Stimulated activated CD8-positive, alpha-beta memory T cell treated with anti-CD3 and anti-CD28 coated beads, Interleukin-7, amount 100 ng/mL, for 24 hours (primary cell): ENCODE data around the gene EFS.
"Not testable (repeated sequence)": the region's sequence is repeated elsewhere in the genome, so short reads cannot be mapped to it uniquely, and the experiment has no call there.

Experiments used
- DNase-seq: peaks from one replicate; pipeline ENCODE4 v3.0.0-alpha.2; 2020; ENCODE audit warnings: low read depth

EFS gene

DNA sequence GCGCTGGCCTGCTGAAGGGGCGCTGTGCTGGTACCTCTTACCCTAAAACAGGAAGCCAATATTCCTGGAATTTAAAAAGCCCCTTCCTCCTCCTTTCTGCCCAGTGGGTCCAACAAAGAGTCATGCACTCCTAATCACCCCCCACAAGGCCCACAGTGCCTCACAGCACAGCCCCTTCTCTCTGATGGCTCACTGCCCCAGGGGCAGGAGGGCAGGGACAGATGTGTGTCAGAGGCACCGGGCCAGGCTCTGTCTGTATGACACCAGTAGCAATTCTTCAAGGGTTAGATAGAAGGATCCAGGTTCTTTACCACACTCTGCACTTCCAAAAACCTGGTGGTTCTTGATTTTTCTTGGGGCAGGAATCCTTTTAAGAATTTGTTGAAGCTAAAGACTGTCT, 34.2 kb upstream of the EFS start:
- DNase-seq = no peak

DNA sequence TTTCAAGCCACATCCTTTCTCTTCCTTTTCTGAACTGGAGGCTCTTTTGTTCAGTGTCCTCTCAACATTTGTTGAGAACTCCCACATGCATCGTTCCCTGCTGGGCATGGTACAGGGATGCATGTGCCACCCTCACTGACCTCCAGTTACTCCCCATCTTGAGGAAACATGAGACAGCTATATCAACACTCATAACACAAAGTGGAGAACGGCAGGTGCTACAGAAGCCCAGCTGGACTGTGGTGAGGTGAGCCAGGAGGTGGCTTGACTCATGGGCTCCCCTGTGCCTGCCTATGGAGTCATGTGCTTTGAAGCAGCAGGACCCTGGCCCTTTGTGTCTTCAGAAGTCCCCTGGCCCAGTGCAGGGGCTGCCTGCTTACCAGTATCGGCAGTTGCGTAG, 33.4 kb upstream of the EFS start:
- DNase-seq = no peak

DNA sequence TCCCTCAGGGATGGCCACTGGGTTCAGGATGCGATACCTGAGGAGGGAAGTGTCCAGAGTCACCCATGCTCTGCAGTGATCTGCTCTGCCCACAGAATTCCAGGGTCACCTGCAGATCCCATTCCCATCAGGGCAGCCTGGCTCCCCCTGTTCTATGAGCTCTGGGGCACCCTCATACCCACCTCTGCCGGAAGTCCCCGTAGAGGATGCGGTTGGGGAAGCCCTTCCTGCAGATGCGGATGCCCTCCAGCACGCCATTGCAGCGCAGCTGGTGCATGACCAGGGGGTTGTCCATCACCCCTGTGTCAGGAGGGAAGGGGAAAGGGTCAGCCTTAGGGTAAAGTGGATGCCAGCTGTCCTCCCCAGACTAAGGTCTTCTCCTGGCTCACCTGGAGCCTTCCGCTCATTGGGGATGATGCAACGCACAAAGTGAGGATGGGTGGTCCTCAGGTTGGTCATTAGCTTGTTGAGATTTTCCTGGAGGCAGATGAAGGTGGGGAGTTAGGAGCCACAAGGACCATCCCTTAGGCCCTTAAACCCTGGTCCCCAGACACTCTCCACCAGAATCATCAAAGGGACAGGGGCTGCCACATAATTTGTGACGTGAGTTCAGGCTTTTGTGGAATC, 31.9 kb upstream of the EFS start:
- no peak for DNase-seq

DNA sequence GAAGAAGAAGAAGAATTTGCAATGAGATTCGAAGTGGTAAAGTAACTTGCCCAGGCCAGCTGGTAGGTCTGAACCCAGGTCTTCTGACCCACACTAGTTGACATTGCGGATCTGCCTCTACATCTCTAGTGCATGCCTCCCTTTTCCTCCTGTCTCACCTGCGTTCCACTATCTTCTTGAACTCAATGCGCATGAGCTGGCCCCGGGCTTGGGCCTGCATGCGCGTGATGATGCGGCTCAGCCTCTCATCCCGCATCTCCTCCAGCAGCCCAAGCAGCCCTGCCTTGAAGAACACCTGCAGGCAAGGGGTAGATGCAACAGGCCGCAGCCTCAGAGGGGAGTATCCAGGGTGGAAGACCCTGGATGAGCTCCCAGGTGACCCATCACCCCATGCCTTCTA, 31.2 kb upstream of the EFS start:
- DNase-seq = no peak

DNA sequence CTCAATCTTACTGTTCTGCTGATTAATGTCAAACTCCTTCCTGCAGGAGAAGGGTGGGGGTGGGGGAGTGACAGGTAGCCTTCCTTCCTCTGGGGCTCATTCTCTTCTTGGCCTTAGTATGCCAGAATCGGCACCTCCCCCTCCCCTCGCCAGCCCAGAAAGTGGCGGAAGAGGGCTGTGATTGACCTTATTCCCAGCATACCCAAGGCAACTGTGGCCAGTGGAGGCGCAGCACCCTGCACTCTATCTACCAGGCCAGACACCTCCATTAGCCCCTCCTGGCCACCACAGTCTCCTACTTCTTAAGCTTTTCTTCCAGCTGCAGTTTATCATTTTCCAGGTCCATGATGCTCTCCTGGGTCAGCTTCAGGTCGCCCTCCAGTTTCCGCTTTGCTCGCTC, 27.6 kb upstream of the EFS start:
- no peak for DNase-seq

DNA sequence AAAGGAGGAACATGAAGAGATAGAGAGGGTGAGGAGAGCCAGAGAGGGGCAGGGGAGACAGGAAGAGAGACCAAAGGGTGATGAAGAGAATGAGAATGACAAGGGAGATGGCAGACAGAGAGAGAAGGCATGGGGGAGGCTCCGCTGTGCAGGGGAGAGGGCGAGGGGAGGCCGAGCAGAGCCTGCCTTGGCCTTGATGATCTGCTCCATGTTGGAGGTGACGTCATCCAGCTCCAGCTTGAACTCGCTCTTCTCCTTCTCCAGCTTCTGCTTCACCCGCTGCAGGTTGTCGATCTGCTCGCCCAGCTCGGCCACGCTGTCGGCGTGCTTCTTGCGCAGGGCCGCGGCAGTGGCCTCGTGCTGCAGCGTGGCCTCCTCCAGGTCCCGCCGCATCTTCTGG, 24.9 kb upstream of the EFS start:
- not testable (repeated sequence) for DNase-seq

DNA sequence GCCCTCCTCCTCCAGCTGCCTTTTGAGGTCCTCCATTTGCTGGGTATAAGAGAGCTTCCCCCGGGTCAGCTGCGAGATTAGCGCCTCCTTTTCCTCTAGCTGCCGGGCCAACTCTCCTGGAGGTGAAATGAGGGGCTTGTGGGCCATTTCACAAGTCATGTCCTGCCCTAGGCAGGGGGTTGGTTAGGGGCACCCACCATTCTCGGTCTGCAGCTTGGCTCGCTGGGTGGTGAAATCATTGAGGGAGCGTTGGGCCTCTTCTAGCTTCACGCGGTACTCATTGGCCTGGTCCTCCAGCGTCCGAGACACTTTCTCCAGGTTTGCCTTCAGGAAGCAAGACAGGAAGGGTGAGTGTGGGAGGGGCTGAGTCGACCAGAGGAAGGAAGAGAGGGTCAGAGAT, 24.4 kb upstream of the EFS start:
- no peak for DNase-seq

DNA sequence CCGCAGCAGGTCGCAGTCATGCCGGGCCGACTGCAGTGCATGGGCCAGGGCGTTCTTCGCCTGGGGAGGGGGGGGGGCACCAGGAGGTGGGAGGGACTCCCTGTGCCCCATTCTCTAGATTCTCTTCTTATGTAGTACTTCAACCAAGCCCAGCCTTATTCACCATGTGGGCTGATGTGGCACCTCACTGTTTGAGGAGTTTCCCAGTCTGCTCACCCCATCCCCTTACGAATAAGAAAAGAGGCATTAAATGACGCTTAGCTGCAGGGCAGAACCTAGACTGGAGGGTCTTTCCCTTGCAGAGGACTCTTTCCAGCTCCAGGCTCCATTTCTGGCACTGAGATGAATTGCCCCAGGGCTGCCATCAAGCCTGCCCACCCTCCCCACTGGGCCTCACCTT, 24.0 kb upstream of the EFS start:
- DNase-seq = no peak

DNA sequence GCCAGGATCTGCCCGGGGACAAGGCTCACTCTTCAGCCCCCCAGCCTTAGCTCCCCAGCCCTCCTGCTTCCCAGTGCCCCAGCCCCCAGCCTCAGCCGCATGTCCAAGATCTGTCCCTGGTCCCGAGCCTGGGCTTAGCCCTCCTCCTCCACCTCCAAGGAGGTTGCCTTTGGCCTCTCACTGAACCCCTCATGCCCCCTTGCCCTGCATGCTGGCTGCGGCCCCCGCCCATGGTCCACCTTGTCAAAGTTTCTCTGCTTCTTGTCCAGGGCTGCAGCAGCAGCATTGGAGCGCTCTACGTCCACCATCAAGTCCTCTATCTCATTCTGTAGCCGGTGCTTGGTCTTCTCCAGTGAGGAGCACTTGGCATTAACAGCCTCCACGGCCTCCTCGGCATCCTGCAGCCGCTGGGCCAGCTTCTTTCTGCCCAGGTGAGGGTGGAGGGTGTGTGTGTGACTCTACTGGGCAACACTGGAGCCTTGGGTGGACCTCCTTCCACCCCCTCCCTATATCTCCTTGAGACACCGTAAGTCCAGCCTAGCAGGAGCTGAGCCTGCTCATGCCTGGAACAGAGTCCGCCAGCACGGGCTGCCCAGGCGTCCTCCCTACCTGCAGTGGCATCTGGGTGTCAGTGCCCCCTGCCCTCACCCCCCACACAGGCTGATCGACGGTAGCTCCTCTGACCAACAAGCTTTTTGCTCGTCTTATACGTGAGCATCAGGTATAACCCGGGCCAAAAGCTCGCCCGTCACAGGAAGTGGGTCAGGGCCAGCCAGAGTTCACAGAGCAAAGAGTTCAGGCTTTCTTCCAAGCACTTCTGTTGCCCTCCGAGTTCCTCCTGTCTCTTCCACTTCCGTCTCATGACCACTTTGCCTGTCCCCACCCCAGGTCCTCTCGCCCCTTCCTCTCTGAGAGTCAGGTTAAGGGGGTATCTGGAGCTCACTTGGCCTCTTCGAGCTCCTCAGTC, 23.2 kb upstream of the EFS start:
- no peak for DNase-seq

DNA sequence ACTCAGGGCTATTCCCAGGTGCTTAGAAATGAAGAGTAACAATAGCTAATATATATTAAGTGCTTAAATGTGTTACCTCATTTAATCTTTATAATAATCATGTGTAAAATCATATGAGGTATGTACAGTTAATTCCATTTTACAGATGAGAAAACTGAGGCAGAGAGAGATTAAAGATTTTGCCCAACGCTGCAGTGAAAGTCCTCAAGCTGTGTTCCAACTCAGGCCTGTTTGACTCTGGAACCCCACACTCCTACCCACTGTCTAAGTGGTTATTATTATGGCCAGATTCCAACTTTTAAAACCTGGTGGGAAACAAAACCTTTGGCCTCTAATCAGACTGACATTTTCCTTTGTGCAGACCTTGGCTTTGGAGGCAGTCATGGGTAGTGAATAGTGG, 22.0 kb upstream of the EFS start:
- DNase-seq = no peak

DNA sequence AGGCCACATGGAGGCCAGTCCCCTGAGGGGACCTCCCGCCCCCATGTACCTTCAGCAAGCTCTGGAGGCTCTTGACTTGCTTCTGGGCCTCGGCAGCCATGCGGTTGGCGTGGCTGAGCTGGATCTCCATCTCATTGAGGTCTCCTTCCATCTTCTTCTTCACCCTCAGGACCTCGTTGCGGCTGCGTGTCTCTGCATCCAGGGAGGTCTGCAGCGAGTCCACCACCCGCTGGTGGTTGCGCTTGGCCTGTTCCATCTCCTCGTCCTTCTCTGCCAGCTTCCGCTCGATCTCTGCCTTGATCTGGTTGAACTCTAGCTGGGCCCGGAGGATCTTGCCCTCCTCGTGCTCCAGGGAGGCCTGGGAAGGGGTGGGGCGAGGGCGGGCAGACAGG, 21.3 kb upstream of the EFS start:
- not testable (repeated sequence) for DNase-seq

DNA sequence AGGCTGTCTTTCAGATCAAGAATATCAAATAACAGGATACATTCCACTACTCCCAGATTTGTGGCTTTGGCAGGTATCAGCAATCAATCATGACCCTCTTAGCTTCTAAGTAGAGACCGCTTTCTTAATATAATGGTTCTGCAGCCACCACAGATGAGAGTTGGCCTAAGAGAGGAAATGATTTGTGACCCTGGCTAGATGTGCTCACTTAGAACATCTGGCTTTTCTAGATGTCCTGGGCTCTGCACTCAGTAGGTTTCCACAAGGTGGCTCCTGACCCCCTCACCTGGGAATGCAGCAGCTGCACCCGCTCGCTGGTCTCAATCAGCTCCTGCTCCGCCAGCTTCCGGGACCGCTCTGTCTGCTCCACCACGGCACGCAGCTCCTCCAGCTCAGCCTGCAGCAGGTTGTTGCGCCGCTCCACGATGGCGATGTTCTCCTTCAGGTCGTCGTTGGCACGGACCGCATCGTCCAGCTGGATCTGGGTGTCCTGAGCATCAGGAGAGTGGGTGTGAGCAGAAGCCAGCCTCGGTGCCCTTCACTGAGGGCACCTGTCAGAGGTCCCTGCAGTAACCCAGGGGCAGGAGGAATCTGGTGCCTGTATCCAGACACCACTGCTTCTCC, 20.8 kb upstream of the EFS start:
- no peak for DNase-seq

DNA sequence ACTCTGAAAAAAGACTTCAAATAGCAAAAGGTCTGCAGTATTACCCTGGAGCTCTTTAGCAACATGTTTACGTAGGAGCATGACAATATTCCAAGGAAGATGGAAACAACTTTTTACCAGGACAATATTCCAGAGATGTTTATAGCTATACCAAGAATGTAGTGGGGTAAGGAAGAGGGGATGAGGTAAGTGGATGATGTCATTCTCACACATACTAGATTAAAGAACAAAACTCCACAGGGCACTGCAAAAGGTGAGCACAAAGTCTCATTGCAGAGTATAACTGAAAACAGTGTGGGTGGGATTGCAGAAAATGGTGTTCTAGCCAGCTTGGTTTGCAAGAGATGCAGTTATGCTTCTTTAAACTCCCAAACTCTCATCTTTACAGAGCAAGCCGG, 20.3 kb upstream of the EFS start:
- DNase-seq = no peak

DNA sequence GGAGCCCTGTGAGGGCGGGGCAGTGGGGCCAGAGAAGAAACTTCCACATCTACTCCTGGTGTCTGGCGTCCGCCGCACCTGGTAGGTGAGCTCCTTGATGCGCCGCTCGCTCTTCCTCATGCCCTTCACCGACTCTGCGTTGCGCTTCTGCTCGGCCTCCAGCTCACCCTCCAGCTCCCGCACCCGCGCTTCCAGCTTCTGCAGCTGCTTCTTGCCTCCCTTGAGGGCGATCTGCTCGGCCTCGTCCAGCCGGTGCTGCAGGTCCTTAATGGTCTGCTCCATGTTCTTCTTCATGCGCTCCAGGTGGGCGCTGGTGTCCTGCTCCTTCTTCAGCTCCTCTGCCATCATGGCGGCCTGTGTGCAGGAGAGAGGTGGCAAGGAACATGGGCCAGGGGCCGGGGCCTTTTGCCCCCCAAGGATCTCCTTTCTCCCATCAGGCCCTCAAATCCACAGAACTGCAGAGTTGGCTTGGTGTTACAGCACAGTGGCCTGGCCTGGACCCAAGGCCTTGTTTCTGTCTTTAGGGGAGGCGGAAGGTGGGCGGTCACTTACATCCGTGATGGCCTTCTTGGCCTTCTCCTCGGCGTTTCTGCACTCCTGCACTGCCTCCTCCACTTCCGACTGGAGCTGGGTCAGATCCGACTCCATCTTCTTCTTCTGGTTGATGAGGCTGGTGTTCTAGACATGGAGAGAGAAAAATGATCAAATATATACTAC, 19.6 kb upstream of the EFS start:
- no peak for DNase-seq

DNA sequence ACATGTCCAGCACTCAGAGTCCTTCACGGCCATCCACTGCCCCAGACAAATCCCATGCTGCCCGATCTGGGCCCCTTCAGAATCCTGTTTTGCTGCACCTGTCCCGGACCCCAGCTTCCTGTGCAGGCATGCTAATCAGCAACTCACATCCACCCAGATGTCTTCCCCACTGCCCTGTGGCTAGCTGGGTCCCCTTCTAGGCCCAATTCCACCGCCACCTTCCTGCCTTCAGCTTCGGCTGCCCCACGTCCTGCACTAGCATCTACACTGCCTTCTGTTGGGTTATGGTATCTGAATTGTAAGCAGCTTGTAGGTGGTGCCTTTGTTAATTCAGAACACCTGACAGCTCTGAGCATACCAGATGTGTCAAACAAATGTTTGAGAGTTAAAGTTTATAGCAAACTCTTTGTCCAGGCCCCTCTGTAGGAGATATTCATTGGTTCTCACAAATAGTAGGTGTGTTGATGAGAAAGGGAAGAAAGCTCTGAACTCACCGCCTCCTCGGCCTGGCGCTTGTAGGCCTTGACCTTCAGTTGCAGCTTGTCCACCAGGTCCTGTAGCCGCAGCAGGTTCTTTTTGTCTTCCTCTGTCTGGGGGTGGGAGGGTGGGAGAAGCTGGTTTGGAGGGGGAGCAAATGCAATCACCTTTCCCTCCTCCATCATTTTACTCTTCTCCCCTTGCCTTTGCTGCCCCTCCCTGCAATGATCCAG, 17.9 kb upstream of the EFS start:
- no peak for DNase-seq

DNA sequence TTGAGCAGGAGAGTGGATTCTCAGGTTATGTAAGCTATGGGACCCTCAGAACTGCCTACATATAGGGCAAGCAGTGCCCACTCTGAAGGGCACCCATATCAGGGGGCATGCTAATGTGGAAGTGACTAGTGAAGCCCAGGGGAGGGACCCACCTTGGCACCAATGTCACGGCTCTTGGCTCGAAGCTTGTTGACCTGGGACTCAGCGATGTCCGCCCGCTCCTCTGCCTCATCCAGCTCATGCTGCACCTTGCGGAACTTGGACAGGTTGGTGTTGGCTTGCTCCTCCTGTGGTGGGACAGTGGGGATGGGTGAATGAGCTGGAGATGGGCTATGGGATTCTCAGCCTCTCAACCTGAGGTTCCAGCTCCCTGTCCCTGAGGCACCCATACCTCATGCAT, 17.3 kb upstream of the EFS start:
- no peak for DNase-seq

DNA sequence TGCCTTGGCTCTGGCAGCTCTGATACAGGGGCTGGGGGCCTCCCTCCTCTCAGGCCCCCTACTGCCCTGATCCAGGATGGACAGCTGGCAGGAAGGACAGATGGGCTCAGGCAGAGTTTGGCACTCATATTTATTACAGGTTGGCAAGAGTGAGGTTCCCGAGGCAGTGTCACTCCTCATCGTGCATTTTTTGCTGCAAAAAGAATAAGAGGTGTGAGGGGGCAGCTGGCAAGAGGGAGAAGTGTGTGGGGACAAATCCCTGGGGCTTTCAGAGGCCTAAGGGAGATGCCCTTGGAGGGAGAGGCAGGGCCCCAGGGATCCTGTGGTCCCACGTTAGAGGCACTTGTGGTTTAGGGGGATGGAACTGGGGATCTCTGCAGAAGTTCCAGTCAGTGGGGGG, 16.9 kb upstream of the EFS start:
- no peak for DNase-seq

DNA sequence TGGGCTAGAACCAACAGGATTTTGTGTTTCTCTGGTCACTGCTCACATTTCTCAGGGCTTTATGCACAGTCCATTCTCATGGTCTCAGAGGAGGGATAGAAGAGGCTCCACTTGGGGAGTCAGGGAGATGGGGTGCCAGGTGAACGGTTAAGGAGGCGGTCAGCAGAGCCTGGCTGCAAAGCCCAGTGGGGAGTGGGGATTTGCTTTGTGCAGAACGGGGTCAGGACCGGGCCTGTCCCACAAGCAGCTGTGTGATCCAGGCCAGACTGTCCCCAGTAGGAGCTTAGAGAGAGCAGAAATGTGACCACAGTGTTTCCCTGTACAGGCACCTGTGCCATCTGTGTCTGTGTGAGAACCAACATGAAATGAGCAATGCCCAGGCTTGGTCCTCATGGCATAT, 16.0 kb upstream of the EFS start:
- DNase-seq = no peak

DNA sequence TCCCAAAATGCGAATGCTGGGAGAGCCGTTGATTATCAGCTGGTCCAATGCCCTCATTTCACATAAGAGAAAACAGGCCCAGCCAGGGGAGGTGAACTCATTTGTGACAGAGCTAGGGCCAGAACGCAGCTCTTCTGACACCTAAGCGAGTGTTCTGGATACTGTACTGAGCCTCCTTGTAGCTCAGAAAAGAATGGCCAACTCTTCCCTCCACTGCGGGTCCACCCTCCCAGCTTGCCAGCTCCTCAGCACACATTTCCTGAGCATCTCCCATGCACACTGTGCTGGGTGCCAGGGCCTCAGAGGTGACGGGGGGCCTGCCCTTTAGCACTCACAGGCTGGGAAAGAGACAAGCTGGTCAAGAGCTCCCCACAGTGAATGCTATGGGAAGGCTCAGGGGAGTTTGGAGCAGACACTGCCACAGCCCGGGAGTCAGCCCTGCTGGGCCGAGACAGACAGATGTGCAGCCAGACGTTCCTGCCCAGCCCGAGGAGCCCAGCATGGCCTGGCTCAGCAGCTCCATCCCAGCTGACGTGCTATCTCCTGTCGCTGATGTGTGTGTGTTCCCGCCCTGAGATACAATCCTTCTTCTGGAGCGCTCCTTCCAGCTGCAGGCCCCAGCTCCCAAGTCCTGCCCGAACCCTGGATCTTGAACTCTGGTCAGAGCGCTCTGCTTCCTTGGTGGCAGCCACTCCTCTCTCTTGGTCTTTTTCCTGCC, 15.4 kb upstream of the EFS start:
- DNase-seq = no peak

DNA sequence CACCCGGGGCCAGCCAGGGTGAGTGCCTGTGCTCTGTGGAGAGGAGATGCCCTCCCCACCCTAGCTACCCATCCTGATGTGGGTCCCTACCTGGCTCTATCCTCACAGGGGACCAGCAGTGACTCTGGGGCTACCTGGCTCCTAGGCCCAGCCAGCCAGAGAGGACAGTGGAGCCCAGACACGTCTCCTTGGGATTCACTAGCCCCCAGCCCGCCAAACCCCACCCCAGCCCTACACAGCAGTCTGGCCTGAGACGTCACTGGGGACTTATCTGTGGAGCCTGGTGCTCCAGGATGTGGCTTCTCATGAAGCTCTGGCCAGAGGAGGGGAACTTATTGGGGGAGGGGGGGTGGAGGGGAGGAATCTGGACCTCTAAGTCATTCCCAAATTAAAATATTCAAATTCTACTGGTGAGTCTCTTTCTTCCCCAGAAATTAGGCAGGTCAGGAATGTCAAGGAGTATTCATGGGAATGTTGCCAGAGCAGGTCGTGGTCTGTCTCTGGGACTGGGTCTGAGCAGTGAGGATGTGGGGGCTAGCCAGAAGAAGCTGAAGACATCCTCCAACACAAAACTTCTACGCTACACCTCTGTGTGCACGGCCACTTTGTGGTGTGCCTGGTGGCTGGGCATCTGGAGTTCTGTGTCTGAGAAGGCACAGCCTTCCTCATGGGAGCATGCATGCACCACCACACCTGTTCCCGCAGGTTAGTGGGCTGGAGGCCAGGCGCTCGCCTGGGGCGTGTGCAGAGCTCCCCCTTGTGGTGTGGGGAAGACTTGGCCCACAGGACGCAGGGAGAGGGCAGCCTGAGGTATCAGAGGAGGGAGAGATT, 14.6 kb upstream of the EFS start:
- peak; percentile 36 for DNase-seq
